Measurements from ENCODE around the gene TGFBR3. TPM values are rescaled to one million over a fixed set of nuclear protein-coding genes. Genes with fewer than 3 reads are reported as not detected.

TGFBR3 gene
- total RNA-seq, 1 experiment from 2014 or later: 14.5 TPM

DNA sequence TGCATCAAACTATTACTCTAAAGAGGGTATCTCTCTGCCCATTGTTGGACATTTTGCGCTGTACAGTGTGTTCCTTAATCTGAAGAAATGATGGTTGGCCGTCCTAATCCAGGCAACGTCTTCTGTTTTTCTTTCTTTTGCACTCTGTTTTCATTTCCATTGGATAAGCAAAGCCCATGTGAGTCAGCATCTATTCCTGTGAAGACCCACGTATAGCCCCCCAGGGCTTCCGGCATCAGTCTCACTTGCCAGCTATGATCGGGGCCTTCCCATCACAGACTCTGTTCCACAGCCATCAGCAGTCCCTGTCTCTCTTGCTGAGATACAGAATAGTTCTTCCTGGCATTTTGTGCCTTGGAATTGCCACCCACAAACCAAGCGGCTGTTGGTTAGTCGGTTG, 34.0 kb upstream of the TGFBR3 start:
- Histone ChIP-seq H3K9me3 (ENCODE audit: control insufficient read depth, insufficient read depth, low read depth, low read length) (no peaks in the 10 kb centered on the region), H3K27ac (ENCODE audit: low read length) (no peak overlapping the region), H3K27me3 (ENCODE audit: control insufficient read depth, insufficient read depth, low read length) (no peaks in the 10 kb centered on the region), H3K4me3 (ENCODE audit: low read depth in 2 of 2, low read length in 2 of 2) (no peak overlapping the region), H3K4me1 (ENCODE audit: control insufficient read depth, insufficient read depth, low read length) (no peaks in the 10 kb centered on the region), H3K36me3 (ENCODE audit: control insufficient read depth, insufficient read depth, low read length) (no peaks in the 10 kb centered on the region)
- ChIA-PET CTCF (no interaction called here), POLR2A (no interaction called here)
- no peak for TF ChIP-seq POLR2AphosphoS5 (IDR thresholded peaks at IDR 0.05; ENCODE audit: low read depth, low read length)
- TF ChIP-seq, protein P1, sequence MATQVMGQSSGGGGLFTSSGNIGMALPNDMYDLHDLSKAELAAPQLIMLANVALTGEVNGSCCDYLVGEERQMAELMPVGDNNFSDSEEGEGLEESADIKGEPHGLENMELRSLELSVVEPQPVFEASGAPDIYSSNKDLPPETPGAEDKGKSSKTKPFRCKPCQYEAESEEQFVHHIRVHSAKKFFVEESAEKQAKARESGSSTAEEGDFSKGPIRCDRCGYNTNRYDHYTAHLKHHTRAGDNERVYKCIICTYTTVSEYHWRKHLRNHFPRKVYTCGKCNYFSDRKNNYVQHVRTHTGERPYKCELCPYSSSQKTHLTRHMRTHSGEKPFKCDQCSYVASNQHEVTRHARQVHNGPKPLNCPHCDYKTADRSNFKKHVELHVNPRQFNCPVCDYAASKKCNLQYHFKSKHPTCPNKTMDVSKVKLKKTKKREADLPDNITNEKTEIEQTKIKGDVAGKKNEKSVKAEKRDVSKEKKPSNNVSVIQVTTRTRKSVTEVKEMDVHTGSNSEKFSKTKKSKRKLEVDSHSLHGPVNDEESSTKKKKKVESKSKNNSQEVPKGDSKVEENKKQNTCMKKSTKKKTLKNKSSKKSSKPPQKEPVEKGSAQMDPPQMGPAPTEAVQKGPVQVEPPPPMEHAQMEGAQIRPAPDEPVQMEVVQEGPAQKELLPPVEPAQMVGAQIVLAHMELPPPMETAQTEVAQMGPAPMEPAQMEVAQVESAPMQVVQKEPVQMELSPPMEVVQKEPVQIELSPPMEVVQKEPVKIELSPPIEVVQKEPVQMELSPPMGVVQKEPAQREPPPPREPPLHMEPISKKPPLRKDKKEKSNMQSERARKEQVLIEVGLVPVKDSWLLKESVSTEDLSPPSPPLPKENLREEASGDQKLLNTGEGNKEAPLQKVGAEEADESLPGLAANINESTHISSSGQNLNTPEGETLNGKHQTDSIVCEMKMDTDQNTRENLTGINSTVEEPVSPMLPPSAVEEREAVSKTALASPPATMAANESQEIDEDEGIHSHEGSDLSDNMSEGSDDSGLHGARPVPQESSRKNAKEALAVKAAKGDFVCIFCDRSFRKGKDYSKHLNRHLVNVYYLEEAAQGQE (IDR thresholded peaks at IDR 0.05; ENCODE audit: insufficient read depth in 1 of 2, low read depth in 2 of 2, low read length in 1 of 2): no peak
- TF ChIP-seq, protein P2, sequence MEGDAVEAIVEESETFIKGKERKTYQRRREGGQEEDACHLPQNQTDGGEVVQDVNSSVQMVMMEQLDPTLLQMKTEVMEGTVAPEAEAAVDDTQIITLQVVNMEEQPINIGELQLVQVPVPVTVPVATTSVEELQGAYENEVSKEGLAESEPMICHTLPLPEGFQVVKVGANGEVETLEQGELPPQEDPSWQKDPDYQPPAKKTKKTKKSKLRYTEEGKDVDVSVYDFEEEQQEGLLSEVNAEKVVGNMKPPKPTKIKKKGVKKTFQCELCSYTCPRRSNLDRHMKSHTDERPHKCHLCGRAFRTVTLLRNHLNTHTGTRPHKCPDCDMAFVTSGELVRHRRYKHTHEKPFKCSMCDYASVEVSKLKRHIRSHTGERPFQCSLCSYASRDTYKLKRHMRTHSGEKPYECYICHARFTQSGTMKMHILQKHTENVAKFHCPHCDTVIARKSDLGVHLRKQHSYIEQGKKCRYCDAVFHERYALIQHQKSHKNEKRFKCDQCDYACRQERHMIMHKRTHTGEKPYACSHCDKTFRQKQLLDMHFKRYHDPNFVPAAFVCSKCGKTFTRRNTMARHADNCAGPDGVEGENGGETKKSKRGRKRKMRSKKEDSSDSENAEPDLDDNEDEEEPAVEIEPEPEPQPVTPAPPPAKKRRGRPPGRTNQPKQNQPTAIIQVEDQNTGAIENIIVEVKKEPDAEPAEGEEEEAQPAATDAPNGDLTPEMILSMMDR (IDR thresholded peaks at IDR 0.05): no peak
- no peak for TF ChIP-seq TCF7L2 (IDR thresholded peaks at IDR 0.05; ENCODE audit: low read depth, low read length)
- no peak for TF ChIP-seq SIN3A (IDR thresholded peaks at IDR 0.05; ENCODE audit: borderline replicate concordance, insufficient read depth, low read depth, low read length)
- in situ Hi-C loops (cut with HindIII; ENCODE audit: low pct_unique_long_range_greater_than_20kb, low sequenced_read_pairs): no loop called here
- DNase-seq (ENCODE audit: low read depth, low spot score): no peak
- BruUV-seq (replicated peaks): no TSS peak
- intact Hi-C loops (cut with micrococcal nuclease; ENCODE audit: unreplicated experiment): loop anchor here (10.0 kb wide), 1 partner anchor 635 kb away; no protein-coding TSS in a partner anchor
- ATAC-seq: no peak

DNA sequence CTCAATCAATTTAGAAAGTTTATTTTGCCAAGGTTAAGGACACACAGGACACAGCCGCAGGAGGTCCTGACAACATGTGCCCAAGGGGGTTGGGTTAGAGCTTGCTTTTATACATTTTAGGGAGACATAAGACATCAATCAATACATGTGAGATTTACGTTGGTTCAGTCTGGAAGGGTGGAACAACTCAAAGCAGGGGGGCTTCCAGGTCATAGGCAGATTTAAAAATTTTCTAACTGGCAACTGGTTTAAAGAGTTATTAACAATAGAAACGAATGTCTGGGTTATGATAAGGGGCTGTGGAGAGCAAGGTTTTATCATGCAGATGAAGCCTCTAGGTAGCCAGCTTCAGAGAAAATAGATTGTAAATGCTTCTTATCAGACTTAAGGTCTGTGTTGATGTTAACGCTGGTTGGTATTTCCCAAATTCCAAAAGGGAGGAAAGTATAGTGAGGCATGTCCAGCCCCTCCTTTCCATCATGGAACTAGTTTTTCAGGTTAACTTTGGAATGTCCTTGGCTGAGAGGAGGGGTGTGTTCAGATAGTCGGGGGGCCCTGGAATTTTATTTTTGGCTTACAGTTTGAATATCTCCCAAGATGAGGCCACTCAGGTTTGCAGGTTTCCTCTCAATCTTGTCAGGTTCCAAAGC, 31.0 kb upstream of the TGFBR3 start:
- POLR2A ChIA-PET: no interaction called here

DNA sequence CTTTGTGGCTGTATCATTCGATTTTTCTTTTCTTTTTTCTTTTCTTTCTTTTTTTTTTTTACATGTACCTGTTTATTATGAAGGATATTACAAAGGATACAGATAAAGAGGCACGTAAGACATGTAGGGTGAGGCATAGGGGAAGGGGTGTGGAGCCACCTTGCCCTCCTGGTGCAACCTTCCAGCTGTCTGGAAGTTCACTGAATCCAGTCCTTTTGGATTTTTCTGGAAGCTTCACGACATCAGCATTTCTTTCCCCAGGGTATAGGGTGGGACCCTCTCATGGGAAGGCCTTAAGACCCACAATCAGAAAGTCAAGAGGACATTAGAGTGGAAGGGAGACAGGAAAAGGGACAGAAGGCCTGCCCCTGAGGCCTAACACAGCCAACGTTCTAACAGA, 30.1 kb upstream of the TGFBR3 start:
- Histone ChIP-seq H3K27me3 (ENCODE audit: control insufficient read depth, insufficient read depth, low read length) (no peaks in the 10 kb centered on the region), H3K27ac (ENCODE audit: low read length) (no peak overlapping the region), H3K9me3 (ENCODE audit: control insufficient read depth, insufficient read depth, low read depth, low read length) (no peaks in the 10 kb centered on the region), H3K36me3 (ENCODE audit: control insufficient read depth, insufficient read depth, low read length) (no peaks in the 10 kb centered on the region), H3K4me1 (ENCODE audit: control insufficient read depth, insufficient read depth, low read length) (no peaks in the 10 kb centered on the region), H3K4me3 (ENCODE audit: low read depth in 2 of 2, low read length in 2 of 2) (no peak overlapping the region)
- in situ Hi-C loops (cut with HindIII; ENCODE audit: low pct_unique_long_range_greater_than_20kb, low sequenced_read_pairs) (no loop called here), intact Hi-C loops (cut with micrococcal nuclease; ENCODE audit: unreplicated experiment) (no loop called here)
- POLR2A ChIA-PET: no interaction called here
- CTCF ChIA-PET: no interaction called here
- no peak for ATAC-seq
- DNase-seq (ENCODE audit: low read depth, low spot score): no peak
- BruUV-seq (replicated peaks): no TSS peak
- TF ChIP-seq SIN3A (IDR thresholded peaks at IDR 0.05; ENCODE audit: borderline replicate concordance, insufficient read depth, low read depth, low read length) (no peak), POLR2AphosphoS5 (IDR thresholded peaks at IDR 0.05; ENCODE audit: low read depth, low read length) (no peak), TCF7L2 (IDR thresholded peaks at IDR 0.05; ENCODE audit: low read depth, low read length) (no peak)
- TF ChIP-seq, protein P2 (IDR thresholded peaks at IDR 0.05): no peak
- TF ChIP-seq, protein P1 (IDR thresholded peaks at IDR 0.05; ENCODE audit: insufficient read depth in 1 of 2, low read depth in 2 of 2, low read length in 1 of 2): no peak

More for the DNA sequence above, 31.0 kb upstream of the TGFBR3 start:
- Histone ChIP-seq H3K27ac (ENCODE audit: low read length) (no peak overlapping the region), H3K27me3 (ENCODE audit: control insufficient read depth, insufficient read depth, low read length) (no peaks in the 10 kb centered on the region), H3K4me3 (ENCODE audit: low read depth in 2 of 2, low read length in 2 of 2) (no peak overlapping the region), H3K4me1 (ENCODE audit: control insufficient read depth, insufficient read depth, low read length) (no peaks in the 10 kb centered on the region), H3K36me3 (ENCODE audit: control insufficient read depth, insufficient read depth, low read length) (no peaks in the 10 kb centered on the region), H3K9me3 (ENCODE audit: control insufficient read depth, insufficient read depth, low read depth, low read length) (no peaks in the 10 kb centered on the region)
- in situ Hi-C loops (cut with HindIII; ENCODE audit: low pct_unique_long_range_greater_than_20kb, low sequenced_read_pairs): no loop called here
- CTCF ChIA-PET: no interaction called here
- ATAC-seq (no peak), DNase-seq (ENCODE audit: low read depth, low spot score) (no peak)
- TF ChIP-seq POLR2AphosphoS5 (IDR thresholded peaks at IDR 0.05; ENCODE audit: low read depth, low read length): no peak
- no TSS peak for BruUV-seq (replicated peaks)
- intact Hi-C loops (cut with micrococcal nuclease; ENCODE audit: unreplicated experiment): no loop called here

Measured in Panc1 (cell line).